Suppressor macrophage treated with lipopolysaccharide for 4 hours (primary cell): Measurements from ENCODE around the gene CECR2.

Experiments used
- DNase-seq: peaks from one replicate; pipeline ENCODE4 v3.0.0-alpha.2; 2020

CECR2 gene

GRCh38 chr22:17368554-17369438 is 464 bp upstream of the CECR2 start:
- DNase-seq = no peak

GRCh38 chr22:17370026-17370765 is 936 bp downstream of the CECR2 start:
- DNase-seq = no peak

GRCh38 chr22:17370766-17371432 is 1.6 kb downstream of the CECR2 start:
- no peak for DNase-seq

- DNase-seq = no peak
Measured at GRCh38 chr22:17371448-17371847, 2.2 kb downstream of the CECR2 start.

GRCh38 chr22:17373855-17374254 is 4.6 kb downstream of the CECR2 start:
- no peak for DNase-seq

GRCh38 chr22:17375914-17376614 is 6.8 kb downstream of the CECR2 start:
- no peak for DNase-seq

- no peak for DNase-seq
Measured at GRCh38 chr22:17376950-17377349, 7.7 kb downstream of the CECR2 start.

GRCh38 chr22:17379944-17380343 is 10.7 kb downstream of the CECR2 start:
- no peak for DNase-seq

GRCh38 chr22:17380359-17381087 is 11.3 kb downstream of the CECR2 start:
- no peak for DNase-seq

- no peak for DNase-seq
Measured at GRCh38 chr22:17381192-17381913, 12.1 kb downstream of the CECR2 start.

- no peak for DNase-seq
Measured at GRCh38 chr22:17384612-17385330, 15.5 kb downstream of the CECR2 start.

GRCh38 chr22:17387356-17387755 is 18.1 kb downstream of the CECR2 start:
- DNase-seq = no peak

- DNase-seq = no peak
Measured at GRCh38 chr22:17388235-17388634, 19.0 kb downstream of the CECR2 start.

GRCh38 chr22:17390087-17390486 is 20.8 kb downstream of the CECR2 start:
- no peak for DNase-seq

- no peak for DNase-seq
Measured at GRCh38 chr22:17396516-17396915, 27.3 kb downstream of the CECR2 start.

GRCh38 chr22:17397756-17398547 is 28.7 kb downstream of the CECR2 start:
- no peak for DNase-seq

- DNase-seq = no peak
Measured at GRCh38 chr22:17400305-17400704, 31.0 kb downstream of the CECR2 start.

GRCh38 chr22:17401728-17402127 is 32.5 kb downstream of the CECR2 start:
- DNase-seq = no peak

GRCh38 chr22:17402293-17402692 is 33.0 kb downstream of the CECR2 start:
- no peak for DNase-seq

GRCh38 chr22:17403906-17404305 is 34.6 kb downstream of the CECR2 start:
- DNase-seq = no peak
